Subcutaneous adipose tissue (tissue), 4 donors: ENCODE results near the gene PAK1IP1. TPM values are rescaled to one million over a fixed set of nuclear protein-coding genes. Genes with fewer than 3 reads are reported as not detected.

Experiments
- total RNA-seq, 4 donors: library from RNA; depleted of rRNA; stranded (reverse); fragments of >200 nt; gene quantifications; one replicate each; pipeline ENCODE4 v1.1.0, GENCODE V29; 2016
- TF ChIP-seq, protein P1 (sequence below): fragments of 450-650 bp; IDR thresholded peaks from one replicate; pipeline ENCODE4 v1.5.1; 2016; ENCODE audit warnings: low read depth, mild to moderate bottlenecking, control low read depth, antibody characterized with exemption, moderate library complexity

PAK1IP1 gene
- total RNA-seq, 4 donors from 2014 or later = 5.8 to 23.8 (median 10.0) TPM

- TF ChIP-seq, protein P1, sequence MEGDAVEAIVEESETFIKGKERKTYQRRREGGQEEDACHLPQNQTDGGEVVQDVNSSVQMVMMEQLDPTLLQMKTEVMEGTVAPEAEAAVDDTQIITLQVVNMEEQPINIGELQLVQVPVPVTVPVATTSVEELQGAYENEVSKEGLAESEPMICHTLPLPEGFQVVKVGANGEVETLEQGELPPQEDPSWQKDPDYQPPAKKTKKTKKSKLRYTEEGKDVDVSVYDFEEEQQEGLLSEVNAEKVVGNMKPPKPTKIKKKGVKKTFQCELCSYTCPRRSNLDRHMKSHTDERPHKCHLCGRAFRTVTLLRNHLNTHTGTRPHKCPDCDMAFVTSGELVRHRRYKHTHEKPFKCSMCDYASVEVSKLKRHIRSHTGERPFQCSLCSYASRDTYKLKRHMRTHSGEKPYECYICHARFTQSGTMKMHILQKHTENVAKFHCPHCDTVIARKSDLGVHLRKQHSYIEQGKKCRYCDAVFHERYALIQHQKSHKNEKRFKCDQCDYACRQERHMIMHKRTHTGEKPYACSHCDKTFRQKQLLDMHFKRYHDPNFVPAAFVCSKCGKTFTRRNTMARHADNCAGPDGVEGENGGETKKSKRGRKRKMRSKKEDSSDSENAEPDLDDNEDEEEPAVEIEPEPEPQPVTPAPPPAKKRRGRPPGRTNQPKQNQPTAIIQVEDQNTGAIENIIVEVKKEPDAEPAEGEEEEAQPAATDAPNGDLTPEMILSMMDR = no peak
Observed at GRCh38 chr6:10725044-10725443, 30.3 kb downstream of the PAK1IP1 start.

GRCh38 chr6:10725716-10726115 is 30.9 kb downstream of the PAK1IP1 start:
- TF ChIP-seq, protein P1 = no peak

DNA sequence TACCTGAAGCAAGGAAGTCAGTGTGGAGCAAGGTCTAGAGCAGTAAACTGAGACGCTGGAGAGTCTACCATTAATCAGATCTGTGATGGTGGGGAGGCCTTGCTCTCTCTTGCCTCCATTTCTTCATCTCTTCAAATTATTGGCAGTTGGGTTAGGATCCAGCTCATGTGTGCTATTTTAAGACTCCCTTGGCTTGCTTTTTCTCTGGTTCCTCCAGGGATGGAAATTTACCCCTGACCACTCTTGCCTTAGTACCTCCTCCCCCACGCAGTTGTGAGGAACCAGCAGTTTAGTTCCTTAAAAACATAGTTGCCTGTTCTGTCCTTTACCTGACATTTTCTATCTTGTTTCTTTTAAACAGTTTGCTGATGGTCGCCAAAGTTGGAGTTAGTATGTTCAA is 35.5 kb downstream of the PAK1IP1 start:
- TF ChIP-seq, protein P1 = no peak

DNA sequence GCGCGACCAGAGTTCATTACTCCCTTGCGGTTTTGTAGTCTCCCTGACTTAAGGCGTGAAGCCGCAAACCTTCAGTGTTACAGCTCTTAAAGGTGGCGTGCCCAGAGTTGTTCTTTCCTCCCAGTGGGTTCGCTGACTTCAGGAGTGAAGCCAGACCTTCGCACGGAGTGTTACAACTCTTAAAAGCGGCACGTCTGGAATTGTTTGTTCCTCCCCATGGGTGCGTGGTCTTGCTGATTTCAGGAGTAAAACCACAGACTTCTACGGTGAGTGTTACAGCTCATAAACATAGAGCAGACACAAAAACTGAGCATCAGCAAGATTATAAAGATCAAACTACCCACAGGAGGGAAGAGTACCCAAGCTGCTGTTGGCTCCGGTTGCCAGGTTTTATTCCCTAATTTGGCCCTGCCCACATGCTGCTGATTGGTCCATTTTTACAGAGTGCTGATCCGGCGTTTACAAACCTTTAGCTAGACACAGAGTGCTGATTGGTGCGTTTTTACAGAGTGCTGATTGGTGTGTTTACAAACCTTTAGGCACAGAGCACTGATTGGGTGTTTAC is 38.5 kb downstream of the PAK1IP1 start:
- TF ChIP-seq, protein P1 = no peak

DNA sequence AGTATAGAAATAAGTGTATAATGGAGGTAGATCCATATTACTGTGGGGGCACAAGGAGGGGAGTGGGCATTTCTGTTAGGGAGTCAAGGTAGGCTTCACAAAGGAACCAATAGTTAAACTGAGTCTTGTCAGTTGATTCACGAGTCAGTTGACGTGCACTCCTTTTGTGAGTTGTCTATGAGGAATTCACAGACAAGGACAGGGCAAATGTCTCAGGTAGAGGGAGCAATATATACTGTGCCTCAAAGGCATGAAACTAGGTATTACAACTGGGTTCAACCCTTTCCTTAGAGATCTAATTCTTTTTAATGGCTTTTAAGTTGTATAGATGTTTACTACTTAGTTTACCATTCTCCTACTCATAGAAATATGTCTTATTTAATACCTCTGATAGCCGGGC is 39.1 kb downstream of the PAK1IP1 start:
- TF ChIP-seq, protein P1 = no peak

GRCh38 chr6:10736731-10737130 is 42.0 kb downstream of the PAK1IP1 start:
- TF ChIP-seq, protein P1 = no peak

GRCh38 chr6:10740061-10740460 is 45.3 kb downstream of the PAK1IP1 start:
- TF ChIP-seq, protein P1 = no peak
